GM15510 (cell line): Measurements from ENCODE around the gene DMRT1.

Experiments
- POLR2A ChIP-seq: IDR thresholded peaks from 3 replicates; pipeline ENCODE4 v1.6.1; 2011; ENCODE audit warnings: borderline replicate concordance; ENCODE audit not compliant: insufficient read length; ENCODE audit errors: extremely low read depth

DMRT1 gene

GRCh38 chr9:841371-842209, at the start of gene DMRT1:
TSS of gene DMRT1 (plus strand) at chr9:841697. CDS start at chr9:841839, 142 bp downstream.
- no peak for TF ChIP-seq POLR2A

- TF ChIP-seq POLR2A, result no peak
These were observed 48.9 kb upstream of the DMRT1 start for GRCh38 chr9:792331-793260.

GRCh38 chr9:794386-794785, 47.1 kb upstream of the DMRT1 start:
- TF ChIP-seq POLR2A, result no peak

DNA sequence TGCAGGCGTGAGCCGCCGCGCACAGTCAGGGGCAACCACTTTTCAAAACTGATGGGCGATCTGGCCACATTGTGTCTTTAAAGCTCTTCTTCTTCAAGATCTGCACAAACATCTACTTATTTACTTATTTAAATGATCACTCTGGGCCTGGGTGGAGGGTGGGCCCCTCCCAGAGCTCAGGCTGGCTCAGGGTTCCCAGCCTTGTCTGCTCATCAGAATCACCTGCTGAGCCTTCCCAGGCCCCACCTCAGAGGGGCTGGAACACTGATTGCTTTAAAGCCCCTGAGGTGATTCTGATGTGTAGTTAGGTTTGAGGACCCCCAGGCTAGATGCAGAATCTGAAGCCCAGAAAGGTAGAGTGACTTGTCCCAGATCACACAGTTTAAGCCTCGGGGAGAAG, 45.6 kb upstream of the DMRT1 start:
- TF ChIP-seq POLR2A, result no peak

GRCh38 chr9:800591-801150, 40.8 kb upstream of the DMRT1 start:
- TF ChIP-seq POLR2A, result no peak

DNA sequence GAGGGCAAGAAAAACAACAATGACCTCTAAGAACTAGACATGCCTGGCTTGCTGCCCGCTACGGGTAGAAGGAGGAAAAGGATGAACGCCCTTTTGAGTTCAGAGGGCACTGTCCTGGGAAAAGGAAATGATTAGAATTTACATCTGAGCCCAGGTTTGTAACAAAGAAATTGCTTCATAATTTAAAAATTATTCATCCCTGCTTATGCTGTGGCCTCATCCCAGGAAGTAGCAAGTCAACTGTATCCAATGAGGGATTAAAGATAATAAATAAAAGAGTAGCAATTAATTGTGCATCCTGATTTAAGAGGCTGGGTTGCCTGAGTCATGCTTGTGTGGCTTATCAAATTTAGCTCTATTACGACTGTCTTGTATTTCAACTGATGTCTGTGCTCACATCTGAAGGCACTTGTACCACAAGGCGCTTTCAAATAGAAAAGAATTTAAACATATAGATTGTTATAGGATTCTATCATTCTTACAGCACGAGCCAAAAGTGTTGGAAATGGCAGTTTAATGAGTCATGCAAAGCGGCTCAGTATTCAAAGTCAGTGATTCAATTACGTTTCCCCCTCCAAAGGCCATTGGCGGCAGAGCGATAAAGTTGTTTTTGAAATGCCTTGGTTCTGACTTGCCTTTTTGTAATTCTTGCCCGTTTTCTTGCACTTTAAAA, 40.0 kb upstream of the DMRT1 start:
- no peak for TF ChIP-seq POLR2A

DNA sequence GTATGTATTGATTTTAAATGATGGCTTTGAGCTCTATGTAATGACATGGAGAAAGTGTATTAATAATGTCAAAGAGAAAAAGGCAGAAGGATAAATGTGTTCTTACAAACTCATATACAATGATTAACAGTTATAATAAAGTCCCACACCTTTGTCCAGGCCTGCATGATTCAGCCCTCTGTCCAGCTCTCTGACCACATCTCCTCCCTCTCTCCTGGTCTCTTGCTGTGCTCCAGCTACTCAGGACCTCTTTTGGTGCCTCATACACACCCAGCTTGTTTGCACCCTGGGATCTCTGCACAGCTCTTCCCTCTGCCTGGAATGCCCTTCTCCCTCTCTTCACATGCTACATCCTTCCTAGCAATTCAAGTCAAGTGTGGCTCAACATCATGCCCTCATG, 37.5 kb upstream of the DMRT1 start:
- TF ChIP-seq POLR2A, result no peak

DNA sequence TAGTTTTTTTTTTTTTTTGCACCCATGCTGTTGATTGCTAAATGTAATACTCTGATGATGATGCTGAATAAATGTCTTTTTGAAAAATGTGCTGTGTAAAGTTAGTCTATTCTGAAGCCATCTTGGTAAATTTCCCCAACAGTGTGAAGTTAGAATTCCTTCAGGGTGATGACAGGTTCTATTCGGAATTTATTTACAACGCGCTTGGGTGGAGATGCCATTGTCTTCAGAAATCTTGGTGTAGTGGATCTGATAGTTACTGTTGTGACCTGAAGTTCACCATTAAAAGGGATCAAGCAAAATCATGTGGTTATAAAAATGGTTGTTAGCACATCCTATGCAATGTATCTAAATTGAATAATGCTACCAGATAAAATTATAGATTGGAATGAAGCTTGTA, 36.3 kb upstream of the DMRT1 start:
- no peak for TF ChIP-seq POLR2A

DNA sequence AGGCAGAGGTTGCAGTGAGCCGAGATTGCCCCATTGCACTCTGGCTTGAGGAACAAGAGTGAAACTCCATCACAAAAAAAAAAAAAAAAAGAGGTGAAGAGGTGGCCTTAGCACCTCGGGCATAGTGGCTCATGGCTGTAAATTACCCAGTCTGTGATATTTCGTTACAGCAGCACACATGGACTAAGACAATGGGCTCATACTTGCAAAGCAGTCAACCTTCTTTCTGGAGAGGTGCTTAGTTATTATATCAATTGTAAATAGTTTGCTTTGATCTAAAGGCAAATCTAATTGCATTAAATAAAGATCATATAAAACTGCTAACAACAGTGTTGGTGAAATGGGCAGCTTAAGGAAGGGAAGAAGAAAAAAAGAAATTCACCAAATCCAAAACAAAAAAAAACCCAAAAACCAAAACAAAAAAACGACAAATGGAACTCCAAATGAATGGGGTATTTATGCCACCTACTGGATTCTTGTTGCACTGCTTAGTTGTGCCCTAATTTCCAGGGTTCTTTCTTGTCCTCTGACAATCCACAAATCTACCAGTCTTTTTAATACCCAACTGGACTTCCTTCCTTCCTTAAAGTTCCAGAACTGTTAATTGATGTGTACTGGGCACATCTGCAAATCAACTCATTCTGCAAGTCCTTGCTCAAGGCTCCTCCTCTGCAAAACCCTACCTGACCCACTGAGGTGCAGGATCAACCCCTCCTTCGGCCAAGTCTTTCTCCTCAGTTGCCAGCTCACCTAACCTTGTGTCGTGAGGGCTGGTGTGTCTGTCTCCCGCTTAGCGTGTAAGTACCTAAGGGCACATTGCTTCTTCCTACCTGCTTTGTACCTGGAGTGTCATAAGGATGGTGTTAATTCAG, 35.0 kb upstream of the DMRT1 start:
- no peak for TF ChIP-seq POLR2A

- no peak for TF ChIP-seq POLR2A
These were observed 30.4 kb upstream of the DMRT1 start for GRCh38 chr9:811106-811531.

DNA sequence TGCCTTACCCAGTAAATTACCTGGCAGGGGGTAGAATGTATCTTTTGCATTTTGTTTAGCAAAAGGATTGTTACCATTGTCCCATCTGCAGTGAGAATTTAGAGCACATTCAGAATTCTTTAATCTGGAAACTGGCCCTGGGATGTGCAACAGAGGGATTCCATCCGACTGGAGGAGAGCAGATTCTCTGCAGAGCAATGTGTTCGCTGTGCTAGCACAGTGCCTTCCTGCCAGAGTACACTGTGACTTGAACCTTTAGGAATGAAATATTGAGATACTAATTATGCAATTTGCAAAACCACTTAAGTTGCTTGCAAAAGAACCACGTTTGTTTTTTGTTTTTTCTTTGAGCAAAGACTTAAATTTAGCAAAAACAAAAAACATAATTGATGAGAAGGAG, 22.5 kb upstream of the DMRT1 start:
- no peak for TF ChIP-seq POLR2A

- no peak for TF ChIP-seq POLR2A
These were observed 14.8 kb upstream of the DMRT1 start for GRCh38 chr9:826500-827280.

DNA sequence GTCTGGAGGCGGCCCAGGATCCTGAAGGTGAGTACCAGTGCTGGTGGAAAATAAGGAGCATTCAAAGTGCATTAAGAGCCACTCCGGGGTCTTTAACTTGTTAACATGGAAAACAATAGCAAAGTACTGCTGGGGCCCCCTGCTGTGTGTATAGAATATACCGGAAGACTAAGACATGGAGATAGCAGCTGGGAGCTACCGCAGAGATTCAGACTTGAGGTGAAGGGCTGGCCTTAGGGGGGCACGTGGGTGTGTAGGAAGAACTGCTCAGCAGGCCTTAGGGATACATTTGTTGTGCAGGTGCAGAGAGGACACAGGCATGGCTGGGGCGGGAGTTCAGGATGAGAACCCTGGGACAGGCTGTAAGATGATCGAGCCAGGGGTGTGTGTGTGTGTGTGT, 1.2 kb upstream of the DMRT1 start:
- TF ChIP-seq POLR2A, result no peak
